SW 1271 (cell line): Measurements from ENCODE around the gene NDUFA13.

Source experiments
- DNase-seq, 2 experiments: peaks; one replicate each; lab custom pipeline; 2025; lab: John Stamatoyannopoulos, UW

Gene NDUFA13

GRCh38 chr19:19571071-19571786, 55.2 kb downstream of the NDUFA13 start:
- no peak for DNase-seq

GRCh38 chr19:19575411-19575810, 59.4 kb downstream of the NDUFA13 start:
- DNase-seq: no peak
